Naive thymus-derived CD4-positive, alpha-beta T cell (primary cell): ENCODE data around the gene PIGQ. TPM values are rescaled to one million over a fixed set of nuclear protein-coding genes. Genes with fewer than 3 reads are reported as not detected.
A peak's percentile ranks its signal among the peaks of the same experiment; 100 is the strongest.

ENCODE experiments used
- ATAC-seq: fragments of 150-1000 bp; cut with Tn5 transposase; 2 replicates; pipeline ENCODE4 v1.10.0; 2021; ENCODE audit warnings: mild to moderate bottlenecking, moderate library complexity
- CTCF ChIA-PET: fragments of 350-600 bp; sonication (Branson Sonifier 250); formaldehyde crosslinking; loops from one replicate; lab custom pipeline; 2021; ENCODE audit warnings: antibody characterized with exemption; lab: Charles Lee
- POLR2A ChIA-PET: fragments of 350-600 bp; sonication (Branson Sonifier 250); formaldehyde crosslinking; loops from one replicate; lab custom pipeline; 2021; ENCODE audit warnings: antibody characterized with exemption, inconsistent platforms; lab: Charles Lee
- DNase-seq, 9 donors: peaks; one replicate each; pipeline versions ENCODE4 v3.0.0 to v3.0.0-alpha.2; 2020 to 2022; ENCODE audit warnings: mixed read lengths in 1 of 9
- H3K27ac ChIP-seq: one replicate; pipeline ENCODE4 v1.7.0; 2013; ENCODE audit warnings: mild to moderate bottlenecking, low read depth, low read length, moderate library complexity
- H3K27me3 ChIP-seq, 2 donors: one replicate each; pipeline ENCODE4 v1.7.0; 2013; ENCODE audit warnings: low read length in 2 of 2, mild to moderate bottlenecking in 2 of 2, moderate library complexity in 2 of 2; ENCODE audit not compliant: control insufficient read depth in 2 of 2, insufficient read depth in 2 of 2
- H3K36me3 ChIP-seq, 3 experiments: 1 replicate in 2 of 3; 2 replicates in 1 of 3; pipeline ENCODE4 v1.7.0; 2013; ENCODE audit warnings: low read length in 3 of 3, mild to moderate bottlenecking in 3 of 3, moderate library complexity in 1 of 3; ENCODE audit not compliant: insufficient read depth in 3 of 3, control insufficient read depth in 2 of 3
- H3K4me1 ChIP-seq, 2 donors: one replicate each; pipeline ENCODE4 v1.7.0; 2013; ENCODE audit warnings: low read length in 2 of 2, mild to moderate bottlenecking in 2 of 2, moderate library complexity in 1 of 2; ENCODE audit not compliant: control insufficient read depth in 2 of 2, insufficient read depth in 2 of 2
- H3K4me3 ChIP-seq: 2 replicates; pipeline ENCODE4 v1.7.0; 2013; ENCODE audit warnings: mild to moderate bottlenecking, low read length
- H3K9me3 ChIP-seq, 3 experiments: 1 replicate in 2 of 3; 2 replicates in 1 of 3; pipeline ENCODE4 v1.7.0; 2013; ENCODE audit warnings: low read length in 3 of 3; ENCODE audit not compliant: control insufficient read depth in 2 of 3
- H3K27ac Mint-ChIP-seq, 9 donors: one replicate each; pipeline ENCODE4 v1.8.0; 2020 to 2022; ENCODE audit warnings: mixed read lengths in 9 of 9, mild to moderate bottlenecking in 8 of 9, moderate library complexity in 5 of 9, inconsistent platforms in 2 of 9
- H3K27me3 Mint-ChIP-seq, 5 donors: one replicate each; pipeline ENCODE4 v1.8.0; 2021 to 2022; ENCODE audit warnings: mixed read lengths in 5 of 5, mild to moderate bottlenecking in 1 of 5
- H3K36me3 Mint-ChIP-seq, 5 donors: one replicate each; pipeline ENCODE4 v1.8.0; 2020 to 2022; ENCODE audit warnings: mixed read lengths in 5 of 5, mild to moderate bottlenecking in 3 of 5, inconsistent platforms in 1 of 5
- H3K4me1 Mint-ChIP-seq, 7 donors: one replicate each; pipeline ENCODE4 v1.8.0; 2020 to 2022; ENCODE audit warnings: mixed read lengths in 7 of 7, mild to moderate bottlenecking in 3 of 7, inconsistent platforms in 1 of 7
- H3K4me3 Mint-ChIP-seq, 10 donors: one replicate each; pipeline ENCODE4 v1.8.0; 2020 to 2022; ENCODE audit warnings: mild to moderate bottlenecking in 10 of 10, mixed read lengths in 10 of 10, moderate library complexity in 6 of 10, inconsistent platforms in 2 of 10
- H3K9me3 Mint-ChIP-seq, 11 donors: one replicate each; pipeline ENCODE4 v1.8.0; 2020 to 2022; ENCODE audit warnings: mixed read lengths in 11 of 11, mild to moderate bottlenecking in 4 of 11, inconsistent platforms in 1 of 11, moderate library complexity in 1 of 11
- intact Hi-C, 2 donors: fragments of 100-400 bp; cut with micrococcal nuclease; formaldehyde crosslinking; loops; one replicate each; pipeline ENCODE4 v1.15.1; 2023
- polyA plus RNA-seq, 2 donors: library from polyadenylated mRNA; unstranded; fragments of 300-500 nt; fragmentation: Illumina TruSeq; gene quantifications; one replicate each; pipeline ENCODE4 v1.2.3, GENCODE V29; 2021
- total RNA-seq, 6 experiments: library from RNA in 5 of 6; stranded (reverse) in 5 of 6; gene quantifications; 1 replicate in 5 of 6; 2 replicates in 1 of 6; pipeline ENCODE4 v1.2.3 and lab custom pipeline; 2021 to 2026

Gene PIGQ
- total and polyA plus RNA-seq, 7 experiments from 2014 or later: 12.3 to 63.0 (median 43.4) TPM

- CTCF ChIA-PET: no interaction called here
- peaks cover 0 to 8% (median 0%) of the 10 kb centered on the region in 7 donors for H3K4me1 Mint-ChIP-seq
- no peak overlapping the region for H3K27ac Mint-ChIP-seq
These were observed 53.1 kb downstream of the PIGQ start for GRCh38 chr16:622920-623280.

GRCh38 chr16:624526-625070, 54.8 kb downstream of the PIGQ start:
- no peak for ATAC-seq
- Histone ChIP-seq H3K4me1 (no peaks in the 10 kb centered on the region), H3K36me3 (peaks cover 0 to 37% (median 0%) of the 10 kb centered on the region in 3 experiments), H3K9me3 (no peaks in the 10 kb centered on the region), H3K4me3 (no peak overlapping the region), H3K27ac (no peak overlapping the region), H3K27me3 (no peaks in the 10 kb centered on the region)
- intact Hi-C loops: no loop called here
- CTCF ChIA-PET: no interaction called here
- no peak overlapping the region for H3K4me3 Mint-ChIP-seq
- H3K27me3 Mint-ChIP-seq: no peaks in the 10 kb centered on the region
- no peak for DNase-seq
- H3K27ac Mint-ChIP-seq: peak overlapping the region in 1 of 9 donors; percentile 4
- peaks cover 0 to 4% (median 0%) of the 10 kb centered on the region in 7 donors for H3K4me1 Mint-ChIP-seq
- POLR2A ChIA-PET: interaction anchor here (0.6 kb wide), 1 partner anchor 52 kb away, joined by 3 read pairs; no protein-coding TSS in a partner anchor
- H3K36me3 Mint-ChIP-seq: peaks cover 0 to 3% (median 0%) of the 10 kb centered on the region in 5 donors
- H3K9me3 Mint-ChIP-seq: no peaks in the 10 kb centered on the region

More at GRCh38 chr16:622920-623280, 53.1 kb downstream of the PIGQ start:
- ATAC-seq (no peak), DNase-seq (no peak)
- no peaks in the 10 kb centered on the region for H3K9me3 ChIP-seq
- no peaks in the 10 kb centered on the region for H3K4me1 ChIP-seq
- peaks cover 0 to 24% (median 0%) of the 10 kb centered on the region in 3 experiments for H3K36me3 ChIP-seq
- no peak overlapping the region for H3K4me3 ChIP-seq
- H3K27ac ChIP-seq: no peak overlapping the region
- peaks cover 0 to 3% (median 0%) of the 10 kb centered on the region in 5 donors for H3K36me3 Mint-ChIP-seq
- H3K9me3 Mint-ChIP-seq: no peaks in the 10 kb centered on the region
- intact Hi-C loops: no loop called here
- POLR2A ChIA-PET: no interaction called here
- H3K4me3 Mint-ChIP-seq: no peak overlapping the region
- H3K27me3 ChIP-seq: no peaks in the 10 kb centered on the region
- no peaks in the 10 kb centered on the region for H3K27me3 Mint-ChIP-seq

GRCh38 chr16:625117-625976, 55.6 kb downstream of the PIGQ start:
- no peak overlapping the region for H3K27ac Mint-ChIP-seq
- no peak for ATAC-seq
- no peak overlapping the region for H3K27ac ChIP-seq

GRCh38 chr16:625977-626765, 56.4 kb downstream of the PIGQ start:
- Histone ChIP-seq H3K27me3 (no peaks in the 10 kb centered on the region), H3K4me3 (no peak overlapping the region), H3K27ac (no peak overlapping the region), H3K36me3 (peaks cover 0 to 37% (median 0%) of the 10 kb centered on the region in 3 experiments), H3K4me1 (no peaks in the 10 kb centered on the region), H3K9me3 (no peaks in the 10 kb centered on the region)
- CTCF ChIA-PET: interaction anchor here (0.7 kb wide), 1 partner anchor 53 kb away, joined by 4 read pairs; no protein-coding TSS in a partner anchor
- ATAC-seq: no peak
- Mint-ChIP-seq H3K4me3 (no peak overlapping the region), H3K27me3 (no peaks in the 10 kb centered on the region), H3K4me1 (peaks cover 0 to 4% (median 0%) of the 10 kb centered on the region in 7 donors), H3K27ac (peak overlapping the region in 1 of 9 donors; percentile 13), H3K9me3 (no peaks in the 10 kb centered on the region), H3K36me3 (peaks cover 0 to 3% (median 0%) of the 10 kb centered on the region in 5 donors)
- intact Hi-C loops: no loop called here
- DNase-seq: no peak
- POLR2A ChIA-PET: no interaction called here

More at GRCh38 chr16:625117-625976, 55.6 kb downstream of the PIGQ start:
- Mint-ChIP-seq H3K9me3 (no peaks in the 10 kb centered on the region), H3K27me3 (no peaks in the 10 kb centered on the region), H3K4me1 (peaks cover 0 to 4% (median 0%) of the 10 kb centered on the region in 7 donors), H3K36me3 (peaks cover 0 to 3% (median 0%) of the 10 kb centered on the region in 5 donors), H3K4me3 (no peak overlapping the region)
- CTCF ChIA-PET: interaction anchor here (0.7 kb wide), 1 partner anchor 52 kb away, joined by 4 read pairs; no protein-coding TSS in a partner anchor
- Histone ChIP-seq H3K9me3 (no peaks in the 10 kb centered on the region), H3K27me3 (no peaks in the 10 kb centered on the region), H3K36me3 (peaks cover 0 to 37% (median 0%) of the 10 kb centered on the region in 3 experiments), H3K4me3 (no peak overlapping the region), H3K4me1 (no peaks in the 10 kb centered on the region)
- intact Hi-C loops: no loop called here
- POLR2A ChIA-PET: no interaction called here
- DNase-seq: no peak

GRCh38 chr16:626787-627453, 57.2 kb downstream of the PIGQ start:
- no peaks in the 10 kb centered on the region for H3K4me1 Mint-ChIP-seq
- no peak for DNase-seq
- Histone ChIP-seq H3K27ac (no peak overlapping the region), H3K9me3 (no peaks in the 10 kb centered on the region), H3K4me1 (no peaks in the 10 kb centered on the region), H3K27me3 (no peaks in the 10 kb centered on the region), H3K4me3 (no peak overlapping the region), H3K36me3 (peaks cover 0 to 37% (median 0%) of the 10 kb centered on the region in 3 experiments)
- H3K9me3 Mint-ChIP-seq: no peaks in the 10 kb centered on the region
- H3K27ac Mint-ChIP-seq: no peak overlapping the region
- no peak overlapping the region for H3K4me3 Mint-ChIP-seq
- intact Hi-C loops: no loop called here
- H3K36me3 Mint-ChIP-seq: peaks cover 0 to 3% (median 0%) of the 10 kb centered on the region in 5 donors
- ChIA-PET POLR2A (no interaction called here), CTCF (no interaction called here)
- no peaks in the 10 kb centered on the region for H3K27me3 Mint-ChIP-seq
- no peak for ATAC-seq
